ENCODE measurements around the gene ASMT. TPM values are rescaled to one million over a fixed set of nuclear protein-coding genes. Genes with fewer than 3 reads are reported as not detected.

Gene ASMT
- total RNA-seq, 4 donors from 2014 or later: 1.4 TPM; not detected in 3

- TF ChIP-seq POLR2AphosphoS5 (IDR thresholded peaks at IDR 0.05) (no peak), EP300 (IDR thresholded peaks at IDR 0.05) (no peak), POLR2A (IDR thresholded peaks at IDR 0.05) (no peak), CTCF (IDR thresholded peaks at IDR 0.05) (no peak)
- peaks cover 0 to 25% (median 16%) of the 10 kb centered on the region in 3 donors for H3K4me1 ChIP-seq
- no peaks in the 10 kb centered on the region for H3K9me3 ChIP-seq
- no peak overlapping the region for H3K27ac ChIP-seq
- no peaks in the 10 kb centered on the region for H3K27me3 ChIP-seq
- WGBS, 2 donors (ENCODE audit: low coverage in 1 of 2): 69 to 94% methylated on average over 8 to 9 of the region's 12 CpGs
- peaks cover 0 to 15% of the 10 kb centered on the region in 2 donors for H3K36me3 ChIP-seq
- ATAC-seq: no peak
- H3K4me3 ChIP-seq: no peak overlapping the region
Measured at GRCh38 chrX:1589356-1590130, 25.3 kb upstream of the ASMT start.

GRCh38 chrX:1591102-1591862 lies 23.6 kb upstream of the ASMT start, which contains the start of gene AKAP17A:
TSS of gene AKAP17A (plus strand) at chrX:1591604. CDS start at chrX:1593463, 1,859 bp downstream.
- peak; percentile 99 for ATAC-seq

GRCh38 chrX:1591863-1592469 lies 22.9 kb upstream of the ASMT start:
- H3K4me3 ChIP-seq: peak overlapping the region; percentile 80 to 99
- H3K4me1 ChIP-seq: peaks cover 0 to 37% (median 16%) of the 10 kb centered on the region in 3 donors
- no peaks in the 10 kb centered on the region for H3K27me3 ChIP-seq
- ATAC-seq: no peak
- peaks cover 0 to 37% of the 10 kb centered on the region in 2 donors for H3K36me3 ChIP-seq
- no peaks in the 10 kb centered on the region for H3K9me3 ChIP-seq
- H3K27ac ChIP-seq: peak overlapping the region; percentile 45 to 90 (median 88)
- WGBS, 2 donors (ENCODE audit: low coverage in 1 of 2): 0% methylated on average over 6 to 11 of the region's 35 CpGs
- TF ChIP-seq POLR2A (IDR thresholded peaks at IDR 0.05) (no peak), EP300 (IDR thresholded peaks at IDR 0.05) (no peak), CTCF (IDR thresholded peaks at IDR 0.05) (no peak), POLR2AphosphoS5 (IDR thresholded peaks at IDR 0.05) (no peak)

More at GRCh38 chrX:1591102-1591862, 23.6 kb upstream of the ASMT start, which contains the start of gene AKAP17A:
- Histone ChIP-seq H3K27ac (peak within 1 kb of the TSS; percentile 45 to 90 (median 88)), H3K4me1 (peaks cover 0 to 37% (median 16%) of the 10 kb centered on the region in 3 donors), H3K9me3 (no peaks in the 10 kb centered on the region), H3K4me3 (peak within 1 kb of the TSS; percentile 80 to 99), H3K27me3 (no peaks in the 10 kb centered on the region), H3K36me3 (peaks cover 0 to 33% of the 10 kb centered on the region in 2 donors)
- WGBS, 2 donors (ENCODE audit: low coverage in 1 of 2): 26 to 34% methylated on average over 4 of the region's 66 CpGs
- TF ChIP-seq POLR2AphosphoS5 (IDR thresholded peaks at IDR 0.05) (peak; percentile 73), POLR2A (IDR thresholded peaks at IDR 0.05) (peak; percentile 80 to 87), CTCF (IDR thresholded peaks at IDR 0.05) (peak in 3 of 4 experiments; percentile 25 to 54 (median 29)), EP300 (IDR thresholded peaks at IDR 0.05) (no peak)

- peak overlapping the region in 3 of 4 donors; percentile 22 to 90 (median 88) for H3K27ac ChIP-seq
Measured at GRCh38 chrX:1592470-1593142, 22.3 kb upstream of the ASMT start.

More at GRCh38 chrX:1592470-1593142, 22.3 kb upstream of the ASMT start:
- no peaks in the 10 kb centered on the region for H3K9me3 ChIP-seq
- WGBS, 2 donors (ENCODE audit: low coverage in 1 of 2): 1% methylated on average over 11 of the region's 28 CpGs; no CpG with 5 or more reads in 1 of the 2 donors
- H3K4me1 ChIP-seq: peaks cover 0 to 37% (median 16%) of the 10 kb centered on the region in 3 donors
- TF ChIP-seq POLR2A (IDR thresholded peaks at IDR 0.05): no peak
- no peak for TF ChIP-seq EP300 (IDR thresholded peaks at IDR 0.05)
- TF ChIP-seq POLR2AphosphoS5 (IDR thresholded peaks at IDR 0.05): no peak
- no peak for TF ChIP-seq CTCF (IDR thresholded peaks at IDR 0.05)
- H3K27me3 ChIP-seq: no peaks in the 10 kb centered on the region
- H3K36me3 ChIP-seq: peaks cover 0 to 43% of the 10 kb centered on the region in 2 donors
- ATAC-seq: no peak
- peak overlapping the region; percentile 80 to 99 for H3K4me3 ChIP-seq
